ENCODE results near the gene CALML4.

DNA sequence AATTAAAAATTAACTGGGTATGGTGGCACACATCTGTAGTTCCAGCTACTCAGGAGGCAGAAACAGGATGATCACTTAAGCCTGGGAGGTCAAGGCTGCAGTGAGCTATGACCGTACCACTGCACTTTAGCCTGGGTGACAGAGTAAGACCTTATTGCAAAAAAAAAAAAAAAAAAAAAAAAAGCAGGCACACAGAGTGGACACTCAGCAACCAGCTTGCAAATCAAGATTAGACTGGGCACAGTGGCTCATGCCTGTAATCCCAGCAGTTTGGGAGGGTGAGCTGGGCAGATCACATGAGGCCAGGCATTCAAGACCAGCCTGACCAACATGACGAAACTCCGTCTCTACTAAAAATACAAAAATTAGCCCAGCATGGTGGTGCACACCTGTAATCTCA is 19.0 kb upstream of the CALML4 start:
- TF ChIP-seq, protein P1, sequence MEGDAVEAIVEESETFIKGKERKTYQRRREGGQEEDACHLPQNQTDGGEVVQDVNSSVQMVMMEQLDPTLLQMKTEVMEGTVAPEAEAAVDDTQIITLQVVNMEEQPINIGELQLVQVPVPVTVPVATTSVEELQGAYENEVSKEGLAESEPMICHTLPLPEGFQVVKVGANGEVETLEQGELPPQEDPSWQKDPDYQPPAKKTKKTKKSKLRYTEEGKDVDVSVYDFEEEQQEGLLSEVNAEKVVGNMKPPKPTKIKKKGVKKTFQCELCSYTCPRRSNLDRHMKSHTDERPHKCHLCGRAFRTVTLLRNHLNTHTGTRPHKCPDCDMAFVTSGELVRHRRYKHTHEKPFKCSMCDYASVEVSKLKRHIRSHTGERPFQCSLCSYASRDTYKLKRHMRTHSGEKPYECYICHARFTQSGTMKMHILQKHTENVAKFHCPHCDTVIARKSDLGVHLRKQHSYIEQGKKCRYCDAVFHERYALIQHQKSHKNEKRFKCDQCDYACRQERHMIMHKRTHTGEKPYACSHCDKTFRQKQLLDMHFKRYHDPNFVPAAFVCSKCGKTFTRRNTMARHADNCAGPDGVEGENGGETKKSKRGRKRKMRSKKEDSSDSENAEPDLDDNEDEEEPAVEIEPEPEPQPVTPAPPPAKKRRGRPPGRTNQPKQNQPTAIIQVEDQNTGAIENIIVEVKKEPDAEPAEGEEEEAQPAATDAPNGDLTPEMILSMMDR (IDR thresholded peaks at IDR 0.05), result no peak
- no peak for TF ChIP-seq EZH2 (IDR thresholded peaks at IDR 0.05)

All from neural progenitor cell (in vitro differentiated cells).